HepG2 (cell line): ENCODE measurements around the gene COL18A1. TPM values are rescaled to one million over a fixed set of nuclear protein-coding genes. Genes with fewer than 3 reads are reported as not detected.

ENCODE experiments used
- CAMTA2 ChIP-seq: sonication (generic); formaldehyde crosslinking; IDR thresholded peaks from 2 replicates; pipeline ENCODE4 v1.4.0; 2020; ENCODE audit warnings: mild to moderate bottlenecking, missing genetic modification reagents, borderline replicate concordance
- ELF4 ChIP-seq: sonication (generic); formaldehyde crosslinking; IDR thresholded peaks from 2 replicates; pipeline ENCODE4 v1.5.0; 2020; ENCODE audit warnings: missing genetic modification reagents, mild to moderate bottlenecking, moderate library complexity, borderline replicate concordance
- FOSL2 ChIP-seq: sonication (generic); formaldehyde crosslinking; IDR thresholded peaks from 2 replicates; pipeline ENCODE4 v1.4.0; 2020; ENCODE audit warnings: missing genetic modification reagents
- HNF4A ChIP-seq: sonication (generic); formaldehyde crosslinking; IDR thresholded peaks from 2 replicates; pipeline ENCODE4 v1.4.0; 2020; ENCODE audit warnings: missing genetic modification reagents
- NPAS2 ChIP-seq: sonication (generic); formaldehyde crosslinking; IDR thresholded peaks from 2 replicates; pipeline ENCODE4 v1.8.0; 2022; ENCODE audit warnings: mild to moderate bottlenecking, missing genetic modification reagents, borderline replicate concordance
- SAP130 ChIP-seq: IDR thresholded peaks from 2 replicates; pipeline ENCODE4 v1.6.1; 2016; ENCODE audit warnings: low read depth
- SETDB1 ChIP-seq: sonication (generic); formaldehyde crosslinking; IDR thresholded peaks from 2 replicates; pipeline ENCODE4 v1.5.1; 2020; ENCODE audit warnings: missing genetic modification reagents, mild to moderate bottlenecking, borderline replicate concordance
- ZNF501 ChIP-seq: sonication (generic); formaldehyde crosslinking; IDR thresholded peaks from 2 replicates; pipeline ENCODE4 v1.5.1; 2020; ENCODE audit warnings: mild to moderate bottlenecking, moderate library complexity, missing genetic modification reagents
- ZNF83 ChIP-seq: sonication (generic); formaldehyde crosslinking; IDR thresholded peaks from 2 replicates; pipeline ENCODE4 v1.4.0; 2020; ENCODE audit warnings: missing genetic modification reagents, mild to moderate bottlenecking, borderline replicate concordance
- ZSCAN20 ChIP-seq: sonication (generic); formaldehyde crosslinking; IDR thresholded peaks from 2 replicates; pipeline ENCODE4 v1.4.0; 2020; ENCODE audit warnings: missing genetic modification reagents, mild to moderate bottlenecking, borderline replicate concordance
- polyA plus RNA-seq, 8 experiments: library from polyadenylated mRNA; depleted of rRNA in 3 of 8; stranded (reverse) in 7 of 8; unstranded in 1 of 8; fragments of >200 nt; fragmentation: Illumina TruSeq in 4 of 8; extraction: Trizol in 4 of 8; gene quantifications; 2 replicates each; pipeline versions ENCODE4 v1.2.1 to v1.2.3, GENCODE V29; 2011 to 2016; ENCODE audit warnings: low read depth in 4 of 8, missing spikeins in 1 of 8, mixed read lengths in 1 of 8; ENCODE audit not compliant: insufficient read depth in 1 of 8
- total RNA-seq, 5 experiments: library from RNA; depleted of rRNA; stranded (reverse); fragments of >200 nt; fragmentation: Illumina TruSeq; extraction: Trizol; gene quantifications; 2 replicates each; pipeline ENCODE4 v1.2.3, GENCODE V29; 2016; ENCODE audit warnings: low read depth in 1 of 5
- TF ChIP-seq, protein P1 (sequence below): sonication (generic); formaldehyde crosslinking; IDR thresholded peaks from 2 replicates; pipeline ENCODE4 v1.5.0; 2020; ENCODE audit warnings: mild to moderate bottlenecking, missing genetic modification reagents, borderline replicate concordance
- TF ChIP-seq, protein P2 (sequence below): sonication (generic); formaldehyde crosslinking; IDR thresholded peaks from 2 replicates; pipeline ENCODE4 v1.8.1; 2022; ENCODE audit warnings: low read depth, mild to moderate bottlenecking, missing genetic modification reagents
- TF ChIP-seq, protein P3 (sequence below): sonication (generic); formaldehyde crosslinking; IDR thresholded peaks from 2 replicates; pipeline ENCODE4 v1.8.0; 2022; ENCODE audit warnings: missing genetic modification reagents, mild to moderate bottlenecking, inconsistent platforms, borderline replicate concordance

Gene COL18A1
- total and polyA plus RNA-seq, 2 of the 13 experiments (the other 11 are each of a cell fraction or from before 2014, with no cell fraction given) = 79.0 to 102 TPM

- TF ChIP-seq, protein P1, sequence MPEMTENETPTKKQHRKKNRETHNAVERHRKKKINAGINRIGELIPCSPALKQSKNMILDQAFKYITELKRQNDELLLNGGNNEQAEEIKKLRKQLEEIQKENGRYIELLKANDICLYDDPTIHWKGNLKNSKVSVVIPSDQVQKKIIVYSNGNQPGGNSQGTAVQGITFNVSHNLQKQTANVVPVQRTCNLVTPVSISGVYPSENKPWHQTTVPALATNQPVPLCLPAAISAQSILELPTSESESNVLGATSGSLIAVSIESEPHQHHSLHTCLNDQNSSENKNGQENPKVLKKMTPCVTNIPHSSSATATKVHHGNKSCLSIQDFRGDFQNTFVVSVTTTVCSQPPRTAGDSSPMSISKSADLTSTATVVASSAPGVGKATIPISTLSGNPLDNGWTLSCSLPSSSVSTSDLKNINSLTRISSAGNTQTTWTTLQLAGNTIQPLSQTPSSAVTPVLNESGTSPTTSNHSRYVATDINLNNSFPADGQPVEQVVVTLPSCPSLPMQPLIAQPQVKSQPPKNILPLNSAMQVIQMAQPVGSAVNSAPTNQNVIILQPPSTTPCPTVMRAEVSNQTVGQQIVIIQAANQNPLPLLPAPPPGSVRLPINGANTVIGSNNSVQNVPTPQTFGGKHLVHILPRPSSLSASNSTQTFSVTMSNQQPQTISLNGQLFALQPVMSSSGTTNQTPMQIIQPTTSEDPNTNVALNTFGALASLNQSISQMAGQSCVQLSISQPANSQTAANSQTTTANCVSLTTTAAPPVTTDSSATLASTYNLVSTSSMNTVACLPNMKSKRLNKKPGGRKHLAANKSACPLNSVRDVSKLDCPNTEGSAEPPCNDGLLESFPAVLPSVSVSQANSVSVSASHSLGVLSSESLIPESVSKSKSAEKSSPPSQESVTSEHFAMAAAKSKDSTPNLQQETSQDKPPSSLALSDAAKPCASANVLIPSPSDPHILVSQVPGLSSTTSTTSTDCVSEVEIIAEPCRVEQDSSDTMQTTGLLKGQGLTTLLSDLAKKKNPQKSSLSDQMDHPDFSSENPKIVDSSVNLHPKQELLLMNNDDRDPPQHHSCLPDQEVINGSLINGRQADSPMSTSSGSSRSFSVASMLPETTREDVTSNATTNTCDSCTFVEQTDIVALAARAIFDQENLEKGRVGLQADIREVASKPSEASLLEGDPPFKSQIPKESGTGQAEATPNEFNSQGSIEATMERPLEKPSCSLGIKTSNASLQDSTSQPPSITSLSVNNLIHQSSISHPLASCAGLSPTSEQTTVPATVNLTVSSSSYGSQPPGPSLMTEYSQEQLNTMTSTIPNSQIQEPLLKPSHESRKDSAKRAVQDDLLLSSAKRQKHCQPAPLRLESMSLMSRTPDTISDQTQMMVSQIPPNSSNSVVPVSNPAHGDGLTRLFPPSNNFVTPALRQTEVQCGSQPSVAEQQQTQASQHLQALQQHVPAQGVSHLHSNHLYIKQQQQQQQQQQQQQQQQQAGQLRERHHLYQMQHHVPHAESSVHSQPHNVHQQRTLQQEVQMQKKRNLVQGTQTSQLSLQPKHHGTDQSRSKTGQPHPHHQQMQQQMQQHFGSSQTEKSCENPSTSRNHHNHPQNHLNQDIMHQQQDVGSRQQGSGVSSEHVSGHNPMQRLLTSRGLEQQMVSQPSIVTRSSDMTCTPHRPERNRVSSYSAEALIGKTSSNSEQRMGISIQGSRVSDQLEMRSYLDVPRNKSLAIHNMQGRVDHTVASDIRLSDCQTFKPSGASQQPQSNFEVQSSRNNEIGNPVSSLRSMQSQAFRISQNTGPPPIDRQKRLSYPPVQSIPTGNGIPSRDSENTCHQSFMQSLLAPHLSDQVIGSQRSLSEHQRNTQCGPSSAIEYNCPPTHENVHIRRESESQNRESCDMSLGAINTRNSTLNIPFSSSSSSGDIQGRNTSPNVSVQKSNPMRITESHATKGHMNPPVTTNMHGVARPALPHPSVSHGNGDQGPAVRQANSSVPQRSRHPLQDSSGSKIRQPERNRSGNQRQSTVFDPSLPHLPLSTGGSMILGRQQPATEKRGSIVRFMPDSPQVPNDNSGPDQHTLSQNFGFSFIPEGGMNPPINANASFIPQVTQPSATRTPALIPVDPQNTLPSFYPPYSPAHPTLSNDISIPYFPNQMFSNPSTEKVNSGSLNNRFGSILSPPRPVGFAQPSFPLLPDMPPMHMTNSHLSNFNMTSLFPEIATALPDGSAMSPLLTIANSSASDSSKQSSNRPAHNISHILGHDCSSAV = no peak
- no peak for TF ChIP-seq NPAS2 (CRISPR knock-in tag)
- no peak for TF ChIP-seq ZSCAN20 (CRISPR knock-in tag)
- no peak for TF ChIP-seq ELF4 (CRISPR knock-in tag)
- TF ChIP-seq HNF4A = peak; percentile 72
- TF ChIP-seq, protein P2, sequence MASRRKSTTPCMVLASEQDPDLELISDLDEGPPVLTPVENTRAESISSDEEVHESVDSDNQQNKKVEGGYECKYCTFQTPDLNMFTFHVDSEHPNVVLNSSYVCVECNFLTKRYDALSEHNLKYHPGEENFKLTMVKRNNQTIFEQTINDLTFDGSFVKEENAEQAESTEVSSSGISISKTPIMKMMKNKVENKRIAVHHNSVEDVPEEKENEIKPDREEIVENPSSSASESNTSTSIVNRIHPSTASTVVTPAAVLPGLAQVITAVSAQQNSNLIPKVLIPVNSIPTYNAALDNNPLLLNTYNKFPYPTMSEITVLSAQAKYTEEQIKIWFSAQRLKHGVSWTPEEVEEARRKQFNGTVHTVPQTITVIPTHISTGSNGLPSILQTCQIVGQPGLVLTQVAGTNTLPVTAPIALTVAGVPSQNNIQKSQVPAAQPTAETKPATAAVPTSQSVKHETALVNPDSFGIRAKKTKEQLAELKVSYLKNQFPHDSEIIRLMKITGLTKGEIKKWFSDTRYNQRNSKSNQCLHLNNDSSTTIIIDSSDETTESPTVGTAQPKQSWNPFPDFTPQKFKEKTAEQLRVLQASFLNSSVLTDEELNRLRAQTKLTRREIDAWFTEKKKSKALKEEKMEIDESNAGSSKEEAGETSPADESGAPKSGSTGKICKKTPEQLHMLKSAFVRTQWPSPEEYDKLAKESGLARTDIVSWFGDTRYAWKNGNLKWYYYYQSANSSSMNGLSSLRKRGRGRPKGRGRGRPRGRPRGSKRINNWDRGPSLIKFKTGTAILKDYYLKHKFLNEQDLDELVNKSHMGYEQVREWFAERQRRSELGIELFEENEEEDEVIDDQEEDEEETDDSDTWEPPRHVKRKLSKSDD (CRISPR knock-in tag) = no peak
- TF ChIP-seq, protein P3, sequence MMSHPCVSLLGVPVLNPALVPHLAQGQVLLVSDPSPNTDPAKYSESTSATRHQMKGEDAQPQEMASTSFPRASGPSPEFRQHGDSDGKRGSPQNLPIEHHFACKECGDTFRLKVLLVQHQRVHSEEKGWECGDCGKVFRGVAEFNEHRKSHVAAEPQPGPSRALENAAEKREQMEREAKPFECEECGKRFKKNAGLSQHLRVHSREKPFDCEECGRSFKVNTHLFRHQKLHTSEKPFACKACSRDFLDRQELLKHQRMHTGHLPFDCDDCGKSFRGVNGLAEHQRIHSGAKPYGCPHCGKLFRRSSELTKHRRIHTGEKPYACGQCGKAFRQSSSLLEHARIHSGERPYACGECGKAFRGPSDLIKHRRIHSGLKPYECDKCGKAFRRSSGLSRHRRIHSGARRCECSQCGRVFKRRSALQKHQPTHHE (CRISPR knock-in tag) = 0 out of 2 replicates have a peak, but pooled peaks have one; percentile 39
- no peak for TF ChIP-seq SETDB1
- peak; percentile 56; the same call in 1 of the 2 replicates for TF ChIP-seq ZNF501
- TF ChIP-seq ZNF83 (CRISPR knock-in tag) = no peak
- TF ChIP-seq SAP130 (CRISPR knock-in tag) = peak; percentile 84
- peak; percentile 84; the same call in 1 of the 2 replicates for TF ChIP-seq CAMTA2
- peak; percentile 52; the same call in 1 of the 2 replicates for TF ChIP-seq FOSL2 (CRISPR knock-in tag)
Measured at GRCh38 chr21:45367402-45368351, 37.3 kb upstream of the COL18A1 start (continued).
